GM12872 (cell line): ENCODE results near the gene RAB25.

Experiments used
- TF ChIP-seq, protein P1 (sequence below): IDR thresholded peaks from 3 replicates; pipeline ENCODE4 v1.5.1; 2011; ENCODE audit warnings: low read depth, mild to moderate bottlenecking, low read length, moderate library complexity; ENCODE audit not compliant: insufficient read depth

Gene RAB25

DNA sequence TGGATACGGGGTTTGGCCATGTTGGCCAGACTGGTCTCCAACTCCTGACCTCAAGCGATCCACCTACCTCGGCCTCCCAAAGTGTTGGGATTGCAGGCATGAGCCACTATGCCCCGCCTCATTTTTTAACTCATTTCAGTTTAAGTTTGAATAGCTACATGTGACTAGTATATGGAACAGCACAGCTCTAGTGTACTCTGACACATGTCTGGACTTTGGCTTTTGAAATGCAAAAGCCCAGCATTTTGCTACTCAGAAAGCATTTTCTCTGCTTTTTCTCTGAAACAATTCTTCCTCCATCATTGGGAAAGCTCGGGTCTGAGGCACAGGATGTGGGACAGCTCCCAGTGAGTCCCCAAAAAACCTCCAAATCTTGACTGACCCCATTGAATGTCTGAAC lies 36.2 kb upstream of the RAB25 start:
- TF ChIP-seq, protein P1, sequence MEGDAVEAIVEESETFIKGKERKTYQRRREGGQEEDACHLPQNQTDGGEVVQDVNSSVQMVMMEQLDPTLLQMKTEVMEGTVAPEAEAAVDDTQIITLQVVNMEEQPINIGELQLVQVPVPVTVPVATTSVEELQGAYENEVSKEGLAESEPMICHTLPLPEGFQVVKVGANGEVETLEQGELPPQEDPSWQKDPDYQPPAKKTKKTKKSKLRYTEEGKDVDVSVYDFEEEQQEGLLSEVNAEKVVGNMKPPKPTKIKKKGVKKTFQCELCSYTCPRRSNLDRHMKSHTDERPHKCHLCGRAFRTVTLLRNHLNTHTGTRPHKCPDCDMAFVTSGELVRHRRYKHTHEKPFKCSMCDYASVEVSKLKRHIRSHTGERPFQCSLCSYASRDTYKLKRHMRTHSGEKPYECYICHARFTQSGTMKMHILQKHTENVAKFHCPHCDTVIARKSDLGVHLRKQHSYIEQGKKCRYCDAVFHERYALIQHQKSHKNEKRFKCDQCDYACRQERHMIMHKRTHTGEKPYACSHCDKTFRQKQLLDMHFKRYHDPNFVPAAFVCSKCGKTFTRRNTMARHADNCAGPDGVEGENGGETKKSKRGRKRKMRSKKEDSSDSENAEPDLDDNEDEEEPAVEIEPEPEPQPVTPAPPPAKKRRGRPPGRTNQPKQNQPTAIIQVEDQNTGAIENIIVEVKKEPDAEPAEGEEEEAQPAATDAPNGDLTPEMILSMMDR, result no peak

DNA sequence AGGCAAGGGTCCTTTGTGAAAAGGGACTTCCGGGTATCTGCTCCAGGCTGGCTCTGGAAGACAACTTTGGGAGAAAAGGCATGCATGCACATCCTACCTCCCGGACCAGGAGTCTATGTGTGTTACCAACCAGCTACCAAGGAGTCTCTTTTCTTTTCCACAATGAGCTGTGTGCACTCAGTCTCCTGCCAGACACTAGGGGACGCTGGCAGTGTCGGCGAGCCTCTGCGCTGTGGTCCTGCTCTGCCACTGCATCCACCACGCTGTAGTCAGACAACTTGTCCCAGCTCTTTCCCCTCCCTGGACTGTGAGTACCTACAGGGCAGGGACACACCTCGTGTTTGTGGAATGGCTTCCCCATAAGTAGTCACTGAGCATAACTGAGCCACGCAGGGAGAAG lies 35.1 kb upstream of the RAB25 start:
- TF ChIP-seq, protein P1, result peak; percentile 75

DNA sequence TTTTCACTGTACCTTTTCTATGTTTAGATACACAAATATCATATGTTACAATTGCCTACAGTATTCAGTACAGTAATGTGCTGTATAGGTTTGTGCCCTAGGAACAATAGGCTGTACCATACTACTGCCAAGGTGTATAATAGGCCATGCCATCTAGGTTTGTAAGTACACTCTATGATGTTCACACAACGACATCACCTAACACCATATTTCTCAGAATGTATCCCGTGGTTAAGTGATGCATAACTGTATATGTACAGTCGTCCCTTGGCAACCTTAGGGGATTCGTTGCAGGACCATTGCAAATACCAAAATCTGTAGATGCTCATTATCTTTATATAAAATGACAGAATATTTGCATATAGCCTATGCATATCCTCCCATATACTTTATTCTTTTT lies 34.4 kb upstream of the RAB25 start:
- TF ChIP-seq, protein P1, result no peak

- TF ChIP-seq, protein P1, result no peak
These were observed 27.9 kb upstream of the RAB25 start for GRCh38 chr1:156033011-156033410.

DNA sequence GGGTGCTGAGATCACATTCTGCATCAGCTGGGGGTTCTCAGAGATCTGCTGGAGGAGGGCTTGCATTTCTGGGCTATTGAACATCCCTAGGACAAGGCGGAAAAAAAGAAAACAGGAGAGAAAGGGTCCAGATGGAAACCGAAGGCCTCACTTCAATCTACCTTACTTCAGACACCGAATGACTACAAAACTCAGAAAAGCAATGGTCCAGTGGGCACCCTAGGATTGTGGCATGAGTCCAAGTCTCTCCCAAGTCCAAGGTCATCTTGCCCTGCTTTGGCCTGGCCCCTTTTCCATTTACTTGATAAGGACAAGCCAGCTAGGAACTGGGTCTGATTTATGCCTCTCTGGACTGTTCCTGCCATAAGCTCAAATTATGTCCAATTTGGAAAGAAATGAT lies 18.1 kb upstream of the RAB25 start:
- TF ChIP-seq, protein P1, result no peak

DNA sequence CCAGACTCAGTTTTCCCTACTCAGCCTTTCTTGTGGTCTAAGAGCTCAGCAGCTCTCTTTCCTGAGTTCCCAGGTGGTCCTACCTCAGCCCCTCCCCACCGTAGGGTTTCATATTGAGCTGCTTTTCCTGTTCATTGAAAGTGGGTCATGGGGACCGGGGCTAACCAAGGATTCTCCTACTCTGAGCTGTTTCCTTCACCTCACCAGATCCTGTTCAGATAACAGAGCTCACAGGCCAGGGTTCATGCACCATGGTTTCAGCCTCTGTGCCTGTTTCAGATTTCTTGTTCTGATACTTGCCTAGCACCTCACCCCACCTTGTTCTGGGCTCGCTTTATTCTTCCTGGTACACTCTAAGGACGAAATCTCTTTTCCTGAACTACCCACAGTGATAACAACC lies 15.9 kb upstream of the RAB25 start:
- TF ChIP-seq, protein P1, result no peak

GRCh38 chr1:156048663-156049258 lies 12.2 kb upstream of the RAB25 start:
- TF ChIP-seq, protein P1, result no peak
